ENCODE results near the gene DUSP18. TPM values are rescaled to one million over a fixed set of nuclear protein-coding genes. Genes with fewer than 3 reads are reported as not detected.

Gene DUSP18
- total and polyA plus RNA-seq, 9 of the 15 experiments (the other 6 are each of a cell fraction or from before 2014, with no cell fraction given): 1.00 to 3.7 (median 1.5) TPM

- no peak for TF ChIP-seq ZBTB26 (CRISPR knock-in tag; IDR thresholded peaks at IDR 0.05)
- no peak for TF ChIP-seq PHB (CRISPR knock-in tag; IDR thresholded peaks at IDR 0.05)
- TF ChIP-seq, protein P1, sequence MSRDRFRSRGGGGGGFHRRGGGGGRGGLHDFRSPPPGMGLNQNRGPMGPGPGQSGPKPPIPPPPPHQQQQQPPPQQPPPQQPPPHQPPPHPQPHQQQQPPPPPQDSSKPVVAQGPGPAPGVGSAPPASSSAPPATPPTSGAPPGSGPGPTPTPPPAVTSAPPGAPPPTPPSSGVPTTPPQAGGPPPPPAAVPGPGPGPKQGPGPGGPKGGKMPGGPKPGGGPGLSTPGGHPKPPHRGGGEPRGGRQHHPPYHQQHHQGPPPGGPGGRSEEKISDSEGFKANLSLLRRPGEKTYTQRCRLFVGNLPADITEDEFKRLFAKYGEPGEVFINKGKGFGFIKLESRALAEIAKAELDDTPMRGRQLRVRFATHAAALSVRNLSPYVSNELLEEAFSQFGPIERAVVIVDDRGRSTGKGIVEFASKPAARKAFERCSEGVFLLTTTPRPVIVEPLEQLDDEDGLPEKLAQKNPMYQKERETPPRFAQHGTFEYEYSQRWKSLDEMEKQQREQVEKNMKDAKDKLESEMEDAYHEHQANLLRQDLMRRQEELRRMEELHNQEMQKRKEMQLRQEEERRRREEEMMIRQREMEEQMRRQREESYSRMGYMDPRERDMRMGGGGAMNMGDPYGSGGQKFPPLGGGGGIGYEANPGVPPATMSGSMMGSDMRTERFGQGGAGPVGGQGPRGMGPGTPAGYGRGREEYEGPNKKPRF (IDR thresholded peaks at IDR 0.05; ENCODE audit: low read depth, low read length): no peak
- peak; percentile 57 for TF ChIP-seq TCF3 (CRISPR knock-in tag; IDR thresholded peaks at IDR 0.05)
- no peak for TF ChIP-seq MLX (CRISPR knock-in tag; conservative IDR thresholded peaks at IDR 0.05)
- TF ChIP-seq DACH1 (IDR thresholded peaks at IDR 0.05; ENCODE audit: partially characterized antibody): no peak
- TF ChIP-seq, protein P2, sequence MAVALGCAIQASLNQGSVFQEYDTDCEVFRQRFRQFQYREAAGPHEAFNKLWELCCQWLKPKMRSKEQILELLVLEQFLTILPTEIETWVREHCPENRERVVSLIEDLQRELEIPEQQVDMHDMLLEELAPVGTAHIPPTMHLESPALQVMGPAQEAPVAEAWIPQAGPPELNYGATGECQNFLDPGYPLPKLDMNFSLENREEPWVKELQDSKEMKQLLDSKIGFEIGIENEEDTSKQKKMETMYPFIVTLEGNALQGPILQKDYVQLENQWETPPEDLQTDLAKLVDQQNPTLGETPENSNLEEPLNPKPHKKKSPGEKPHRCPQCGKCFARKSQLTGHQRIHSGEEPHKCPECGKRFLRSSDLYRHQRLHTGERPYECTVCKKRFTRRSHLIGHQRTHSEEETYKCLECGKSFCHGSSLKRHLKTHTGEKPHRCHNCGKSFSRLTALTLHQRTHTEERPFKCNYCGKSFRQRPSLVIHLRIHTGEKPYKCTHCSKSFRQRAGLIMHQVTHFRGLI (CRISPR knock-in tag; IDR thresholded peaks at IDR 0.05): no peak
- TF ChIP-seq ZNF668 (CRISPR knock-in tag; IDR thresholded peaks at IDR 0.05): no peak
- TF ChIP-seq MLLT1 (IDR thresholded peaks at IDR 0.05): no peak
- TF ChIP-seq, protein P3, sequence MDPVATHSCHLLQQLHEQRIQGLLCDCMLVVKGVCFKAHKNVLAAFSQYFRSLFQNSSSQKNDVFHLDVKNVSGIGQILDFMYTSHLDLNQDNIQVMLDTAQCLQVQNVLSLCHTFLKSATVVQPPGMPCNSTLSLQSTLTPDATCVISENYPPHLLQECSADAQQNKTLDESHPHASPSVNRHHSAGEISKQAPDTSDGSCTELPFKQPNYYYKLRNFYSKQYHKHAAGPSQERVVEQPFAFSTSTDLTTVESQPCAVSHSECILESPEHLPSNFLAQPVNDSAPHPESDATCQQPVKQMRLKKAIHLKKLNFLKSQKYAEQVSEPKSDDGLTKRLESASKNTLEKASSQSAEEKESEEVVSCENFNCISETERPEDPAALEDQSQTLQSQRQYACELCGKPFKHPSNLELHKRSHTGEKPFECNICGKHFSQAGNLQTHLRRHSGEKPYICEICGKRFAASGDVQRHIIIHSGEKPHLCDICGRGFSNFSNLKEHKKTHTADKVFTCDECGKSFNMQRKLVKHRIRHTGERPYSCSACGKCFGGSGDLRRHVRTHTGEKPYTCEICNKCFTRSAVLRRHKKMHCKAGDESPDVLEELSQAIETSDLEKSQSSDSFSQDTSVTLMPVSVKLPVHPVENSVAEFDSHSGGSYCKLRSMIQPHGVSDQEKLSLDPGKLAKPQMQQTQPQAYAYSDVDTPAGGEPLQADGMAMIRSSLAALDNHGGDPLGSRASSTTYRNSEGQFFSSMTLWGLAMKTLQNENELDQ (CRISPR knock-in tag; IDR thresholded peaks at IDR 0.05; ENCODE audit: borderline replicate concordance): no peak
- no peak for TF ChIP-seq CTBP1 (IDR thresholded peaks at IDR 0.05; ENCODE audit: borderline replicate concordance)
- 0 out of 2 replicates have a peak, but pooled peaks have one; percentile 19 for TF ChIP-seq TAL1 (IDR thresholded peaks at IDR 0.05)
- no peak for TF ChIP-seq PHF8 (IDR thresholded peaks at IDR 0.05; ENCODE audit: borderline replicate concordance, low read length)
- TF ChIP-seq ZNF75A (CRISPR knock-in tag; IDR thresholded peaks at IDR 0.05): no peak
- no peak for TF ChIP-seq MCM2 (IDR thresholded peaks at IDR 0.05; ENCODE audit: low read depth)
- no peak for TF ChIP-seq ZNF24 (IDR thresholded peaks at IDR 0.05)
These were observed 13.5 kb upstream of the DUSP18 start (continued) for GRCh38 chr22:30680991-30681770.

Data from K562 (cell line).